ENCODE results near the gene TPCN1.

The TPCN1 gene

DNA sequence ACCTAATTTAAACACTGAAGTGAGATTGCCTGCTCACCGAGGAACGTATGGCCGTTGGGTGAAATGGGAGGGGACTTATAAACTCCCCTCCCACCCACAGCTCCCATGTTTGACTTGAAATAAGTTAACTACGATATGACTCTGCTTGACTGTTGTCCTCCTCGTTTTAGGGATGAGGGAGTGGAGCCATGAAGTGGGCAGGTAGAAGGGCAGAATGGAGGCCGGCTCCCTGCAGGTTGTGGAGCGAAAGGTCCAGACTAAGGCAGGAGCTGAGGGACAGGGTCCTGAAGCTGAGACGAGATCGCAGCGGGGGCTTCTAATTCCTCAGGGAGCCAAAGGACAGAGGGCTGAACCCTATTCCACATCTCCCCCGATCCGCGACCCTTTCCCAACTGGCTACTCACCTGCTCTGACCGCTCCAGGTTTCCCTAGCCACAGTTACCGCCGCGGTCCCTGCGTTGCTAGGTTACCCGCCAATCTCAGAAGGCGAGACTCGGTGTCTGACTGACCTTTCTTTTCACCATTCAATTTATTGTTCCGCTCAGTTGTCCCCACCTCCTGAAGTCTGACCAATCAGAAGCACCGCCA is 577 bp upstream of the TPCN1 start:
- in situ Hi-C loops (cut with MboI; ENCODE audit: low sequenced_read_pairs) = no loop called here

DNA sequence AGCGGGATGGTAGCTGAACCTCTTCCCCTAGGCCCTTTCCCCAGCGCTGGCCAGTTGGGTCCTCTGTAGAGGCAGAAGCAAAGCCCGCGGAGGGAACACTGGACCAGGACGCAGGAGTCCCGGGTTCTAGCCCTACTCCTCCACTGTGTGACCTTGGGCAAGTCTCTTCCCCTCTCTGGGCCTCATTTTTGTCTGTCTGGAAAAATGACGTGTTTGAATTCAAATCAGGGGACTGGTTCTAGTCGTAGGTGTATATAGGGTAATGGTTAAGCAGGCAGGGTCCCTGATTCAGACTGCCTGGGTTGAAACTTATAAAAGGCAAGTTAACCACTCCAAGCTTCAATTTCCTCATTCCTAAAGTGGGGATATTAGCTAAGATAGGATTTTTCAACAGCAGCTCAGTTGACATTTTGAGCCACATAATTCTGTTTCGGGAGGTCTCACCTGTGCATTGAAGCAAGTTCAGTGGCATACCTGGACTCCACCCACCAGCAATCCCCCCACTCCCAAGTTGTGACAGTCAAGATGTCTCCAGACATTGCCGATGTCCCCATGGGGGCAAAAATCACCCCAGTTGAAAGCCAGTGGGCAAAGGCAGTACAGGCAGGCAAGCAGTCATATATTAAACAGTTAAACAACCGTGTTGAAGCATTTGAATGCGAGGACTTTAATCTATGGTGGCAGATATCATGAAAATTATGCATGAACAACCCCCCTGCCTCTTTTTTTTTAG is 899 bp downstream of the TPCN1 start:
- in situ Hi-C loops (cut with MboI; ENCODE audit: low sequenced_read_pairs) = no loop called here

DNA sequence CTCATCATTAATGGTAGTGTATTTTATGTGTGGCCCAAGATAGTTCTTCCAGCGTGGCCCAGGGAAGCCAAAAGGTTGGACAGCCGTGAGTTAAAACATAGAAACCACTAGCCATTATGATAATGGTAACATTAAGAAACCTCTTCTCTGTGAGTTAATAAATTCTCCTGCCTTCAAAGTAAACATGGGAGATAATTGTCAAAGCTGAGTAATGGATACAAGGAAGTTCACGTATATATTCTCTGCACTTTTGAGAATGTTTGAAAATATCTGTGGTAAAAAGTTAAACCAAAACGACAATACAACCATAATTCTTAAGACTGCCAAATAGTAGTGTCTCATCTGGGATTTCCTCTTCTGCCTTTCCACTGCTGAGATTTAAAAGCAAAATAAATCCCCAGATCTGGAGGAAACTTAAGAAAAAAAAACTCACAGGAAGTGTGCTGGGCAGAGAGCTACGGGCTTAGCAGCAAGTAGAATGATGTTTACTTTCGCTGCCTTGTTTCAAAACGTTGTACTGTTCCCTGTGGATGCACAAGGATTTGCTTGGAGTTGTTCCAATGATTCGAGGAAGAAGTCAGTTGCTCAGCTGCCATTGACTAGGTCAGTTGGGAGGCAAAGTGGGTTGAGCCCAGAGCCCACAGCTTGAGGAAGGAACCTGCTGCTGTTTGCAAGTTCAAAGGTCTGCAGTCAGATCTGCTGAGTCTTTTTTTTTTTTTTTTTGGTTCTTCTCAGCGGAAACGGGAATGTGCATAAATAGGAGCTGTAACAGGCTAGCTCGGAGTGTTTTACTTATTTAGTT is 1.7 kb downstream of the TPCN1 start:
- in situ Hi-C loops (cut with MboI; ENCODE audit: low sequenced_read_pairs) = no loop called here

DNA sequence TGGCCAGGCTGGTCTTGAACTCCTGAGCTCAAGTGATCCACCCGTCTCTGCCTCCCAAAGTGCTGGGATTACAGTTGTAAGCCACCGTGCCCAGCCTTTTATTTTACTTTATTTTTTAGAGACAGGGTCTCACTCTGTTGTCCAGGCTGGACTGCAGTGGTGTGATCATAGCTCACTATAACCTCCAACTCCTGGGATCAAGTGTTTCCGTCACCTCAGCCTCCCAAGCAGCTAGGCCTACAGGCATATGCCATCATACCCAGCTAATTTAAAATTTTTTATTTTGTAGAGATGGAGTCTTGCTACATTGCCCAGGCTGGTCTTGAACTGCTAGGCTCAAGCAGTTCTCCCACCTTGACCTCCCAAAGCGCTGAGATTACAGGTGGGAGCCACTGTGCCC is 3.7 kb downstream of the TPCN1 start:
- in situ Hi-C loops (cut with MboI; ENCODE audit: low sequenced_read_pairs) = no loop called here

DNA sequence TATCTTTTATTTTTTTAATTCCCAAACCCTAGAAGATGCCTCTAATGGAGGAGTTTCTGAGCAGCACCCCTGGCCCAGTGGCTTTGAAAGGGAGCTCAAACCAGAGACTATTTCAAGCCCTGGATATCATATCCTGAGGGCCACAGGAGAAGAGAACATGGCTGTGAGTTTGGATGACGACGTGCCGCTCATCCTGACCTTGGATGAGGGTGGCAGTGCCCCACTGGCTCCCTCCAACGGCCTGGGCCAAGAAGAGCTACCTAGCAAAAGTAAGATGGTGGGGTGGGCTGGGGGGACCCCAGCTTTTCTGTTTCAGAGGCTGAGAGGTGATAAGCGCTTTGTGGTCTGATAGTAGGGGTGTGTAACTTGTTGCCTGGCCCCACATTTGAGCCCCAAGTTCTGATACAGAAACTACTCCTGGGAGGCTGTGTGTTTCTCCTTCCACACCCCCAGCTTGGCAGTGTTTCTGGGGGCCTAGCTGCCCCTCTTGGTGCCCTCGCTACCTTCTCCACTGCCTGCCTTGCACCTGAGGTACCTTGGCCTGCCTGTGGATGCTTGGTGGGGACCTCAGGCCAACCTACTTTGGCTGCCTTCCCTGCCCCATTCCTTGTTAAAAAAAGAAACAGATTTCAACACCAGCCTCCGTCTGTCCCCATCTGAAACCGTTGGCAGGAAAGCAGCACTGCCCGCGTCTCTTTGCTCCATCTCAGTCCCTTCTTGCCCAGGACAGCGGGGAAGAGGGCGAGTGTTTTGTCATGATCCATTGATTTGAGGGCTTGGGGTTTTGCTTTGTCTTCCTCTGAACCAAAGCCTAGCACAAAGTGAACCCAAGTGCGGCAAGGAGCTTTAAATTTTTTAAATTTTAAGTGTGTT is 5.7 kb downstream of the TPCN1 start:
- in situ Hi-C loops (cut with MboI; ENCODE audit: low sequenced_read_pairs) = no loop called here

DNA sequence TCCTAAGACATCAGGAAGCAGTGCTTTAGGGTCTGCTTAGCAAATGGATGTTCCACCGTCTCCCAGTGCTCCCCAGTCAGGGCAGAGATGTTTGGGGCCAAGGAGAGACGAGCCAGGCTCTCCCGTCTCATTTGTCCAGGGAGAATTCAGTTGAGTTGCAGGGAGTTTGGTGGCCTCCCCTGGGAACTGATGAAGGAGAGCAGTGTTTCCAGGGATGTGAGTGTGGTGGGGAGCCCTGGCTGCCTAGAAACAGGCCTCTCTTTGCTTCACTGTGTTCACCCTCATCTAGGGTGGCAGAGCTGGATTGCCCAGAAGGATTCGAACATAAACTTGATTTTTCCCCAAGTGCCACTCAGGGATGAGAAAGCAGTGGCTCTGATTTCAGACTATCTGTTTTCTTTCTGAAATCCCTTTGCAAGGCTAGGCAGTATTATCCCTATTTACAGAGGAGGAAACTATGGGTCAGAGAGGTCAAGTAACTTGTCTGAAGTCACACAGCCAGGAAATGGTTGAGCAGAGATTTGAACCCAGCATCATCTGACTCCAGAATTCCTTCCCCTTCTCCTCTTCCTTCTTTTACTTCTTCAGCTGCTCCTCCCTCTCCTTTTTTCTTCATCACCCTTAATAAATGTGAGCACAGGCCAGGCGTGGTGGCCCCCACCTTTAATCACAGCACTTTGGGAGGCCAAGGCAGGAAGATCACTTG is 6.6 kb downstream of the TPCN1 start:
- in situ Hi-C loops (cut with MboI; ENCODE audit: low sequenced_read_pairs) = no loop called here

DNA sequence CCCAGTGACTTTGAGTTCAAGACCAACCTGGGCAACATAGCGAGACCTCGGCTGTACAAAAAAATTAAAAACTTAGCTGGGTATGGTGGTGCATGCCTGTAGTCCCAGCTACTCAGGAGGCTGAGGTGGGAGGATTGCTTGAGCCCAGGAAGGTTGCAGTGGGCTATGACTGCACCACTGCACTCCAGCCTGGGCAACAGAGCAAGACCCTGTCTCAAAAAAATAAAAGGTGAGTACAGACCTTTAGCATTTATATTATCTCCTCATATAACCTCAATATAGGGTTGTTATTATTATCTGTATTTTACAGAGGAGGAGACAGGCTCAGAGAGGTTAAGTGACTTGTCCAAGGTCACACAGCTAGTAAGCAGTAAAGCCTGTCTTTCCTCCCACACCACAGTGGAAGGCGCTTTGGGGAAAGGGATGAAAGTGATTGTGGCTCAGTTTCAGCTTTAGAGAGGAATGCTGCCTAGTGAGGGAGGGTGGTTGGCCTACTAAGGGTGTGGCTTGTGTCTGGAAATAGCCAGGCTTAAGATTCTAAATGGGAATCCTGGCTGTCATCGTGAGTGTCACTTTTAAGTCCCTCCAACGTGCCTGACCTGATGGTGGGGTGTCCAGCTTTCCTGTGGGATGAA is 7.2 kb downstream of the TPCN1 start:
- in situ Hi-C loops (cut with MboI; ENCODE audit: low sequenced_read_pairs) = no loop called here

DNA sequence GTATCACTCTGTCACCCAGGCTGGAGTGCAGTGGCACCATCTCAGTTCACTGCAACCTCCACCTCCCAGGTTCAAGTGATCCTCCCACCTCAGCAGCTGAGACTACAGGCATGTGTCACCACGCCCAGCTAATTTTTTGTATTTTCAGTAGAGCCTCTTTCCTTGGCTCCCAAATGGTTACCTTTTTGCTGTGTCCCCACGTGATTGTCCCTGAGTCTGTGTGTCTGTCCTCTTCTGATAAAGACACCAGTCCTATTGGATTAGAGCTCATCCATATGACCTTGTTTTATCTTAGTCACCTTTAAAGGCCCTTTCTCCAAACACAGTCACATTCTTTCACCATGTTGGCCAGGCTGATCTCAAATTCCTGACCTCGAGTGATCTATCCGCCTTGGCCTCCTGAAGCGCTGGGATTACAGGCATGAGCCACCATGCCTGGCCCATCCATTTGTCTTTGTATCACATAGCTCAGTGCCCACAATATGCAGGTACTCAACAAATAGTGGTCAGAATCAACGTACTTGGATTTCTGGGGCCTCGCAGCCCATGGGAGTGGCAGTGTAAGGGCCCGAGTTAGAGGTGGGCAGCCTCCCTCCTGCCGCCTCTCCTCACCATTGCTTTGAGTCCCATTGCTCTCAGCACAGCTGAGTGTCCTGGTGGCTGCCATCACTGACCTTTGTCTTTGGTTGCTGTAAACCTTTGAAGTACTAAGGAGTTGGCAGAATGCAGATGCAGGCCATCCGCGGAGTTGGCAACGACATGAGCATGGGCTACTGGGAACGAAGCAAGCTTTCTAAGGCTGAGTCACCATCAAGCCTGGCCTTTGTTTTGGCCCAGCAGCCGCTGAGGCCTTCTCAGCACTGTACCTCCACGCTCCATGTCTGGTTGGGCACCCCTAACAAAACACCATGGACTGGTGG is 9.3 kb downstream of the TPCN1 start:
- in situ Hi-C loops (cut with MboI; ENCODE audit: low sequenced_read_pairs) = no loop called here

DNA sequence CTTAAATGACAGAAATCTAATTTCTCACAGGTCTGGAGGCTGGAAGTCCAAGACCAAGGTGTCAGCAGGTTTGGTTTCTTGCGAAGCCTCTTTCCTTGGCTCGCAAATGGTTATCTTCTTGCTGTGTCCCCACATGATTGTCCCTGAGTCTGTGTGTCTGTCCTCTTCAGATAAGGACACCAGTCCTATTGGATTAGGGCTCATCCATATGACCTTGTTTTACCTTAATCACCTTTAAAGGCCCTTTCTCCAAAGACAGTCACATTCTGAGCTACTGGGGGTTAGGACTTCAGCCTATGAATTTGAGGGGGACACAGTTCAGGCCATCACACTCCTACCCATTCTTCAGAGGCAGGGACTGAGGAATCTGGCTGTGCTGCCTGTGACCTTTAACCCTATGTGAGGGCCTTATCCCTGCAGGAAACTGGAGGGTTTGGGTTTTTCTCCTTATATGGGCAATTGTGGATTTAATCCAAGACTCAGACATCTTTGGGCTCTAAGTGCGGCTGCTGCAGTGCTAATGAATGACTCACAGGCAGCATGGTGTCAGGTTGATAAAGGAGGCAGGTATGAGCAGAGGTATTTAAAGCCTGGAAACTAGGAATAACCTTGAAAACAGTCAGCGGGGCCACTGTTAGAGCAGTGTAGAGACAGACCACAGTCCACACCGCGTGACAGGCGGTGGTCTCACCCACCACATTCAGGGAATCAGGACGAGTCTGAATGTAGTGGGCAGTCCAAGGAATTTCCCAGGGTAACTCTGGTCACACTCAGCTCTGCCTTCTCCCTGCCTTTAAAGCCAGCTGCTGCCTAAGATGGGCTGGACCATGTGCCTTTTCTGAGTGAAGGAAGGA is 10.2 kb downstream of the TPCN1 start:
- in situ Hi-C loops (cut with MboI; ENCODE audit: low sequenced_read_pairs) = no loop called here

DNA sequence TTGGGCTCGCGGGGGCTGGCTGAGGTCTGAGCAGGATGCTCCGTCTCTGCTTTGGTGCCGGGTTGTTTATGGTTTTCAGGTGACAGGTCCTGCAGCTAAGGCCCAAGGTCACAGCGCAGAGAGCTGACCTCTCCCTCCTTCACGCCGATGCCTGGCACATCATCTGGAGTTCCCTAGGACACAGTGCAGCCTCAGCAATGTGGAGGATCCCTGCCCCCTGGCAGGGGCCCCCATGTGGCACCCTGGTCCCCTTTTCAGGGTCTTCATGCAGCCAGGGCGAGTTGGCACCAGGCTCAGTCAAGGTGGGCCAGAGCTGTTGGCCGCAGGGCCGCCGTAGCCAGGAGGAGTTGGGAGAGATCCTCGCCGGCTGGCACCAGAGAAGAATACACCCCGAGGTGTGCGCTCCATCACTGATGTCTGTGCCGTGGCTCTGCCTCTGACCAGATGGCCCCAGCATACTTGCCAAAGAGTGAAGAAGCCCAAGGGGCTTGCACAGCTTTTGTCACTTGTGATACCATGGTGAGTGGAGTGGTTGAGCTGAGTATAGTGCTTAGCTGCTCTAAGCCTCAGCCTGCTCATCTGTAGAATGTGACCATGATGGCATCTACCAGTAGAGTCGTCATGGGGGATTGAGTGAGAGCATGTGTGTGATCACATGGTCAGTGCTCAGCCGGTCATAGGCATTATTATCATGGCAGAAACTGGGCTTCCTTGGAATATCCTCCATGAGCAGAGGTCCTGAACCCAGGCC is 11.0 kb downstream of the TPCN1 start:
- in situ Hi-C loops (cut with MboI; ENCODE audit: low sequenced_read_pairs) = no loop called here

DNA sequence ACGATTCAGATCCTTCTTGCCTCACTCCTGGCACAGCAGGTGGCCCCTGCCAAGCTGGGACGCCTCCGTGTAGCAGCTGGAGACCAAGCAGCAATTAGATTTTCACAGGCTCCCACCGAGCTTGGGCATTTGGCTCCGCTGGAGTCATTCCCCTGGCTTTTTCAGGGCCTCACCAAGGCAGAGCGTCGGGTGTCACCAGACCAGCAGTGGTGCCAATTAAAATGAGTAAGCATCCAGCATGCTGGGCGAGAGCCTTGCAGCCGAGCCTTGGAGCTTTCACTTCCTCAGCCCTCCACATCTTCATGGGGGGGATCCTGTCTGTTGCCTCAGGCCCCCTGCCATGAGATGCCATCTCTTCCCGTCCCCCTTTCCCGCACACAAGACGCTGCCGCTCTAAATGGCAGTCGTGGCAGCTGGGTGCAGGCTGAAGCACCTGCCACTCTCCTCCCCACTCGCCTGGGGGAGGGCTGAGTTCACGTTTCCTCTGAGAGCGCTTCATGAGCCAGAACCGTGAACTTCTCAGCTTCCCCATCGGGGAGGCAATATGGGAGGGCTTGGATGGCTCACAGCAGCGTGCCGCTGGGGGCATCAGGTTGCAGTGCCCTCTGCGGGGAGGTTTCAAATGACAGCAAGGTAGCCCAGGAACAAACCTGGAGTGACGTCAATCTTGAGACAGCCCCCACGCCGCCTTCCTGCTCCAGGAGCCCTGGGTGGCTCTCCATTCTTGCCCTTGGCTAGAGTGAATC is 11.7 kb downstream of the TPCN1 start:
- in situ Hi-C loops (cut with MboI; ENCODE audit: low sequenced_read_pairs) = no loop called here

DNA sequence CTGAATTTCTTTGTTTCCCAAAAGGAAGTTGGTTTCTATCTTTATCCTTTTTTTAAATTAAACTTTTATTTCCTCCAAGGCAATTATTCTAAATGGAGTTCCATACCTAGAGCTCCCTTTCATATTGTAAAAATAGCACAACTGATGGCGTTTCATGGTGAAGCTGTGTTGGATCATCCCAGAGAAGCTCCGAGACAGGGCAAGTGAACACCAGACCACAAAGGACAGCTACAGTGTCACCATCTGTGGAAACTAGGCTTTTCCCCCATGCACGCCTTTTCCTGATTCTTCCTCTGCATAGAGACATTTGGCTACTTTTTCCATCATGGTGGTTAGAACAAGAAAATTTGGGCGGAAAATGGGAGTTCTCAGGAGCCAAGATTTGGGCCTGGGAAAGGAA is 12.7 kb downstream of the TPCN1 start:
- in situ Hi-C loops (cut with MboI; ENCODE audit: low sequenced_read_pairs) = no loop called here

DNA sequence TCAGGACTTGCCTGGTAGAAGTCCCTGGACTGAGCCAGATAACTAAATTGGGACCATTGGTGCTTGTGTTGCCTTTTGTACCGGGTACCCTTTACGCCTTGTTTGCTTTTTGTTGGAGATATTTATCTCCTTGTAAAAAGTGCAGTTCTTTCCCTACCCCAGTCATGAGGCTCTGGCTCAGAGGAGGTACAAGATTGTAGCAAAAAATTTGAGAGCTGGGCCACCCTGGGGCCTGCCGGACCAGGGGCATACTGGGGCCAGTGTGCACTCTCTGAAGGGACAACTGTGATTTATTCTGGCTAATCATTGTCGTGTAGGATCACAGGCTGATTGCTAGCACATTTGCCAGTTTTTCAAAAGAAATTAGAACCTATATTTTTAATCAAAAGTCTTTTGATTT is 13.2 kb downstream of the TPCN1 start:
- in situ Hi-C loops (cut with MboI; ENCODE audit: low sequenced_read_pairs) = no loop called here

DNA sequence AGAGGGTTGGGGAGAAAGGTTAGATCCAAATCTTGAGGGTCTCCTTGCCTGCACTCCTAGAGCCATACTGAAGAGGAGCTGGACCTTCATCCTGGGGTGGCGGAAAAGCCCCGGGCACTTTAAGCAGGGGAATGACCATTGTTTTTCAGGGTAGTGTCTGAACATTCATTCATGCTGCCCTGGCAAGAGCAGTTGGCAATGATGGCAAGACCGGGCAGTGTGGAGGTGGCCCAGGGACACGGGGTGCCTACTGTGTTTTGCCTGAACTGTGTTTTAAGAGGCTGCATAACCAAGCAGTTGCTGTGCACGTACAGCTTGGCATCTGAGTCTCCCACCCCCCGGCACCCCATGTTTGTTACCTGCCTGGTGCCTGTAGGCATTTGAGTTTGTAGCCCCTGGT is 14.7 kb downstream of the TPCN1 start:
- in situ Hi-C loops (cut with MboI; ENCODE audit: low sequenced_read_pairs) = no loop called here

DNA sequence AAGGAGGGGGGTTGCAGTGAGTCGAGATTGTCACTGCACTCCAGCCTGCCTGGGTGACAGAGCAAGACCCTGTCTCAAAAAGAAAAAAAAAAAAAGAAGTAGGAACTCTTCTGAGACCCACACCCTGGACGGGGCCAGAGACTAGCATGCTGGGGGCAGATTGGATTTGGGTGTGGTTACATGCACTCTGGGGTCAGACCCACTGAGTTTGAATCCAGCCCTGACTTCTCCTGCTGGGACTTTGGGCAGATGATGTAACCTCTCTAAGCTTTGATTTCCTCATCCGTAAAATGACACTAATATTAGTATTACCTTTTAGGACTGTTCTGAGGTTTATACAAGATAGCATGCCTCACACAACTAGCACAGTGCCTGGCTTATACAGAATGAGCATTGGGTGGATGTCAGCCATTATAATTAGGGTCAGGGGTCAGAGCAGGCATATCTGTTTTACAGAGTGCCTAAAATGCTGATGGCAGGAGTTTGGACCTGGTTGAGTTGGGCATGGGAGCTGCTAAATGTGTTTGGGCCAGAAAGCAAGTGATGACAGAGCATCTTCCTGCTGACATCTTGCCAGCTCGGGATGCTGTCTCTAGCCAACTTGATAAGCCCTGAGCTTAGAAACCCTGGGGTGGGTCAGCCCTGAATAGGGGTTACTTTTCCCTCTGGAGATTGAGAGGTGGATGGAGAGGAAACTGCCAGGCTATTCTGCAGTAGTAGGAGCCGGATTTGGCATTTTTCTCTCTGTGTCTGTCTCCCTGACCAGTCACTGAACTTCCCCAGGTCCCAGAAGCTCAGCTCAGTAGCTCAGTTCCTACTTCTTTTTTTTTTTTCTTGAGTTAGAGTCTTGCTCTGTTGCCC is 15.5 kb downstream of the TPCN1 start:
- in situ Hi-C loops (cut with MboI; ENCODE audit: low sequenced_read_pairs) = no loop called here

DNA sequence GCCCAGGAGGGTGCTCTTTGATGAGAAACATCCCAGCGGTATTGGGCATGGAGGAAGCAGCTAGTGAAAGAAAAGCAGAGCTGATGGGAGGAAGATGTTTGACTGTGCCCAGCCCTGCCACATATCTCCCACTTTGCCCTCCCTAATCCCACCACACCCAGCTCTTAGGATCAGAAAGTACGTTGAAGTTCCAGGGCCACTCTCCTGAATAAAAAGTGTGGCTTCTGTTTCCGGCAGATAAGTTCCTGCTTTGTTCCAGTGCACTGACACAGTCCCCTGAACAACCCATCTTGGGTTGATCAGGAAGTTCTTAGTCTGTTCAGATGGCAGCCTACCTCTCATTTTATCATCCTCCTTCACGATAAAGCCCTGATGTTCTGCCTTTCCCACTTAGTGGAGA is 16.5 kb downstream of the TPCN1 start:
- in situ Hi-C loops (cut with MboI; ENCODE audit: low sequenced_read_pairs) = no loop called here
